ENCODE results near the gene FAM240B.

FAM240B gene

DNA sequence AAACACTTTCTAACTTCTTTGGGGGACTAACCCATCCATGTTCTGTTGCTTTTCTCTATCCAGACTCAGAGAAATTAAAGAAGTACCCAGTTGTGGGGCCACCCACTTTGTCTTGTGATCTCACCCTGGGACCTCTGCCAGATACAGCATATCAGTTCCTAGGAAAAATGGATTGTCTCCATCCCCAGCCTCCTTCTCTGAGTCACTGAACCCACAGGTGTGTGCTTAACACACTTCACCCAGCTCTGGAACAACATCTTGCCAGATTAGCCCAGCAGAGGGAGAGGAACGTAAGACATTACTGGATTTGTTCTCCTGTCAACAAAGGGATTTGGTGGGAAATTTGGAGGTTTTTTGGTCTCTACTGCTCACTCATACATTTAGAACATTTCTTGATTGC lies 19.2 kb downstream of the FAM240B start:
- Histone ChIP-seq H3K9me3 (ENCODE audit: insufficient read depth, low read length) (no peaks in the 10 kb centered on the region), H3K79me2 (ENCODE audit: insufficient read depth, low read length) (no peaks in the 10 kb centered on the region), H3F3A (ENCODE audit: insufficient read depth) (no peaks in the 10 kb centered on the region), H2AFZ (ENCODE audit: low read depth, low read length, severe bottlenecking) (no peak overlapping the region), H3K9ac (ENCODE audit: low read length) (no peak overlapping the region), H3K9me2 (replicated peaks; ENCODE audit: insufficient read depth, low read length) (no peaks in the 10 kb centered on the region), H3K27me3 (ENCODE audit: low read length) (no peaks in the 10 kb centered on the region), H3K36me3 (ENCODE audit: low read length) (no peaks in the 10 kb centered on the region), H3K27ac (ENCODE audit: low read depth, low read length) (no peak overlapping the region), H3K4me2 (ENCODE audit: low read depth, low read length, poor library complexity, severe bottlenecking) (no peak overlapping the region), H4K20me1 (ENCODE audit: low read depth, low read length) (no peaks in the 10 kb centered on the region), H3K4me3 (ENCODE audit: insufficient read depth, low read length, poor library complexity, severe bottlenecking) (no peak overlapping the region)
- TF ChIP-seq EZH2phosphoT487 (conservative IDR thresholded peaks at IDR 0.05; ENCODE audit: low read length) (no peak), CTCF (IDR thresholded peaks at IDR 0.05; ENCODE audit: insufficient read depth, low read length, poor library complexity, severe bottlenecking) (no peak)

DNA sequence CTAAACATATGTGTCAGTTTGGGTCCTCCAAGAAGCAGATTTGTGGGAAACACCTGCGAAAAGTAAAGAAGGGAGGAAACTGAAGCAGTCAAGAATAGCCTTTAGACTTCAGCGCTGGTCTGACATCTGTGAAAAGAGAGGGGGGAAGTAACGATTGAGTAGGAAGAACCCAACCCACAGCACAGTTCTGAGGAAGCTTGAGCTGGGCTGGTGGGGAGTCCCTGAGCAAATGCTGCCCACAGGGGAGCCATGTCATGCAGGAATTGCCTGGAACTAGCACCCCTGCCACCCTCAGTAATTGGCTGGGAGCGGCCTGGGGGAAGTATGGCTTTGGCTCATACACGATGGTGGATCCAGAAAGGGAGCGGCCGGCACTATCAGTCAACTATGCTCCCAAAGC lies 20.6 kb downstream of the FAM240B start:
- Histone ChIP-seq H3K9ac (ENCODE audit: low read length) (no peak overlapping the region), H3K4me2 (ENCODE audit: low read depth, low read length, poor library complexity, severe bottlenecking) (no peak overlapping the region), H3F3A (ENCODE audit: insufficient read depth) (no peaks in the 10 kb centered on the region), H3K79me2 (ENCODE audit: insufficient read depth, low read length) (no peaks in the 10 kb centered on the region), H3K9me3 (ENCODE audit: insufficient read depth, low read length) (no peaks in the 10 kb centered on the region), H3K4me3 (ENCODE audit: insufficient read depth, low read length, poor library complexity, severe bottlenecking) (no peak overlapping the region), H3K36me3 (ENCODE audit: low read length) (no peaks in the 10 kb centered on the region), H3K27ac (ENCODE audit: low read depth, low read length) (no peak overlapping the region), H3K27me3 (ENCODE audit: low read length) (no peaks in the 10 kb centered on the region), H3K9me2 (replicated peaks; ENCODE audit: insufficient read depth, low read length) (no peaks in the 10 kb centered on the region), H4K20me1 (ENCODE audit: low read depth, low read length) (no peaks in the 10 kb centered on the region), H2AFZ (ENCODE audit: low read depth, low read length, severe bottlenecking) (no peak overlapping the region)
- TF ChIP-seq CTCF (IDR thresholded peaks at IDR 0.05; ENCODE audit: insufficient read depth, low read length, poor library complexity, severe bottlenecking) (no peak), EZH2phosphoT487 (conservative IDR thresholded peaks at IDR 0.05; ENCODE audit: low read length) (no peak)

GRCh38 chr9:38697776-38698300 lies 22.1 kb downstream of the FAM240B start:
- TF ChIP-seq CTCF (IDR thresholded peaks at IDR 0.05; ENCODE audit: insufficient read depth, low read length, poor library complexity, severe bottlenecking) = no peak
- no peak for TF ChIP-seq EZH2phosphoT487 (conservative IDR thresholded peaks at IDR 0.05; ENCODE audit: low read length)

More at GRCh38 chr9:38697776-38698300, 22.1 kb downstream of the FAM240B start:
- Histone ChIP-seq H3K9me3 (ENCODE audit: insufficient read depth, low read length) (no peaks in the 10 kb centered on the region), H3K9me2 (replicated peaks; ENCODE audit: insufficient read depth, low read length) (no peaks in the 10 kb centered on the region), H3K27me3 (ENCODE audit: low read length) (no peaks in the 10 kb centered on the region), H3F3A (ENCODE audit: insufficient read depth) (no peaks in the 10 kb centered on the region), H3K4me3 (ENCODE audit: insufficient read depth, low read length, poor library complexity, severe bottlenecking) (no peak overlapping the region), H3K79me2 (ENCODE audit: insufficient read depth, low read length) (no peaks in the 10 kb centered on the region), H3K9ac (ENCODE audit: low read length) (no peak overlapping the region), H2AFZ (ENCODE audit: low read depth, low read length, severe bottlenecking) (no peak overlapping the region), H4K20me1 (ENCODE audit: low read depth, low read length) (no peaks in the 10 kb centered on the region), H3K4me2 (ENCODE audit: low read depth, low read length, poor library complexity, severe bottlenecking) (no peak overlapping the region), H3K36me3 (ENCODE audit: low read length) (no peaks in the 10 kb centered on the region), H3K27ac (ENCODE audit: low read depth, low read length) (no peak overlapping the region)
